RPMI8226 (cell line): ENCODE data around the gene CCDC187.
A peak's percentile ranks its signal among the peaks of the same experiment; 100 is the strongest.

ENCODE experiments used
- DNase-seq: peaks from one replicate; pipeline ENCODE4 v3.0.0-alpha.2; 2015

The CCDC187 gene

DNA sequence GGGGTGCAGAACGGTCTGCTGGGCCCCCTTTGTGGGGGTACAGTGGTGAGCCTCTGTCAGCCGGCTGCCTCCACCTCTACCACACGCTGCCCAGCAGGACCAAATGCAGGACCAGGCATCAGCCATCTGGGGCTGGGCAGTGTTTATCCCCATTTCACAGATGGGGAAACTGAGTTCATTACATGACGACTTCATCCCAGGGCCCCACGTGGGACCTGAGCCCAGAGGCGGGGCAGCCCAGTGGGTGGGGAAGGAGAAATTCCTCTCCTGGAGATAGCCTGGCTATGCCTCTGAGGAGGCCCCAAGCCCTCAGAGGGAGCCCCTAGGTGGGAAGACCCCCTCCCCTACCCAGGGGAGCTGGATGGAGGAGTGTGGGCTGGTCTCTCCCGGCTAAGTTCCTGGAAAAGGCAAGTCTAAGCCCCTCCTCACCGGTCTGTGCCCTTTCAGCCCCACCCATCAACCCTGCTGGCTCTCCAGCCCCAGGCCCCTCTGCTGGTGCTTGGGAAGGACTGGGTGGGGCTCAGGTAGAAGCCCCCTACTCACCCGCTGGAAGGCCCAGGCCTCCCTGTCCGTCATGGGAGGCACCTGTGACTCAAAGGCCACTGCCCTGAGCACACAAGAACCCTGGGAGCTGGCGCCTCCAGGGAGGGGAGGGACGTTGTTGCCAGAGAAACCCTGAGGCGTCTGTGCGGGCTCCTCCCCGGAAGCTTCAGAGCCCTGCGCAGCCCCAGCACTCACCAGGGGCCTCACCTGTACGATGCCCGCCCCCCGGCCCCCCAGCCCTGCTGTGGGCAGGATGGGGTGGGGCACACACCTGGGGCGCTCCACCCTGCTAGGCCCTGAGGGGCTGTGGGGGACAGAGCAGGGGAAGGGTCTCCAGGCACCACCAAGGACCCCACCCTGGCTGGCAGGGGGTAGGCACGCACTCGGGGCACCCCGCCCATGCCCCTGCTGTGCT lies 7.4 kb upstream of the CCDC187 start:
- peak; percentile 90 for DNase-seq

- no peak for DNase-seq
Measured at GRCh38 chr9:136310273-136311030, 6.6 kb upstream of the CCDC187 start.

DNA sequence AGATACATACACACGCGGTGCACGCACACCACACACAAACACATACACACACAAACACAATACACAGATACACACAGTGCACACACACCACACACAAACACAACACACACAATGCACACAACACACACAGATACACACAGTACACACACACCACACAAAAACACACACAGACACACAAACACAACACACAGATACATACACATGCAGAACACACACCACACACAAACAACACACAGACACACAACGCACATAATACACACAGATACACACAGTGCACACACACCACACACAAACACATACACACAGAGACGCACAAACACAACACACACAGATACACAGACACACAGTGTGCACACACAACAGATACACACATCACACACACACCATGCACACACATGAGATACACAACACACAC lies 5.9 kb upstream of the CCDC187 start:
- DNase-seq, result no peak

DNA sequence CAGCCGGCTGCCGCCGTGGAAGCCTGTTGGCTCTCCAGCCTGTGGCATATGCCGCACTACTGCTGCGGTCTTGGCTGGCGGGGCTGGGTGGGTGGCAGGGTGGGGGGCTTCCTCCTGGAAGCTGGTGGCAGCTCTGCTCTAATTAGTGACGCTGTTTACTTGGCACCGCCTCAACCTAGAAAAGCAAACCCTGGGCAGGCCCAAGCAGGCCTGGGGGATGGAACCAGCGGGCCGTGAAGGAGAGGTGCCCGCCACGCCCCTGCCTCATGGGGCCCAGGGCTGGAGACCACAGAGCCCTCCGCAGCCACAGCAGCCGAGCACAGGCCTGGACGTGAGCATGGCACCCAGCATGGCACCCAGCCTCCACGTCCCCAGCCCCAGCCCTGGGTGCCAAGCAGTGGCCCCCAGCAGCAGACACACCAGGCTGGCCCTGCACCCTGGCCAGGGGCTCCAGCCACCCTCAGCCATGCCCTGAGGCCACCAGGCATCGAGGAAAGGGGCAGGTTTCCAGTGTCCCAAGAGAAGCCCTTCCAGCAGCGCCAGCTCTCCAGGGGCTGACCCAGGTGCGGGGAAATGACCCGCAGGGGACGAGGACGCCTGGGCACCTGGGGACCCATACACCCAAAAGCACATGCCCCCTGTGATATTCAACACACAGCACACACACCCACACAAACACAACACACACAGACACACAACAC lies 5.4 kb upstream of the CCDC187 start:
- no peak for DNase-seq

- no peak for DNase-seq
Measured at GRCh38 chr9:136308702-136309053, 4.8 kb upstream of the CCDC187 start.

- no peak for DNase-seq
Measured at GRCh38 chr9:136308006-136308701, 4.3 kb upstream of the CCDC187 start.

- DNase-seq, result no peak
Measured at GRCh38 chr9:136307215-136307750, 3.4 kb upstream of the CCDC187 start.

DNA sequence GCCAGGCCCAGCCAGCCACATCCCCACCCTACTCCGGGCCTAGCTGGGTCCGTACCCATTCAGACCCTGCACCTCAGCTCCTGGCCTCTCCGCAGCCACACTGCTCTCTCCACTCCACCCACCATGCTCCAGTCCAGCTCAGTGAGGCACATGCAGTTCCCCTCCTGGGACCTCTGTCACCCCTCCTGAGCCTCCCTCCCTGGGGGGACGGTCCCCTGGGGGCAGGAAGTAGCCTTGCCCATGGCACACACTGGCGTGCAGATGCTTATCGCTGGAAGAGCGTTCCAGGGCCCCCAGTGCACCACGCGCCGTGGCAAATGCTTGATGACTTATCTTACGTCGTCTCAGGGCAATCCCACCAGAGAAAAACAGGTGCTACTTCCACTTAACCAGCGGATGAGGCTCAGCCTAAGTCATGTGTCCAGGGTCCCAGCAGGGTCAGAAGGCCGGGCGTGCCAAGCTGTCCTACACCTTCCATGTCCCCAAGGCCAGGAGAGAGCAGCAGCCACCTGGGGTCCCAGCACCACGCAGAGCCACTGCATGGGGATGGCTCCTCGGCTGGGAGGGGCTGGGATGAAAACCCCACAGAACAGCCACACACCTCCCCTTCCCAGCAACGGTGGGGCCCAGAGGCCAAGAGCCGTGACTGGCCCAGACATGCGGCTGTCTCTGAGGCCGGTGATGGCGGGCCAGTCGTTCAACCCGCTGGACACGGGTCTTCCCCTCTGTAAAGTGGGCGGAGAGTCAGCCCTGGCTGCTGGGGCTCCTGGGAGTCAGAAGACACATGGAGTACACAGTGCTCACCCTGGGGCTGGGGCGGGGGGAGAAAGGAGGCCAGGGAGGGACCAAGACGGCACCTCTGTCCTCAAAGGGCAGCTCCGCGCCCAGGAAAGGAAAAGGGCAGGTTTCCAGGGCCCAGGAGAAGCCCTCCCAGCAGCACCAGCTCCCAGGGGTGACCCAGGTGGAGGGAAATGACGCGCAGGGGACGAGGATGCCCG lies 2.6 kb upstream of the CCDC187 start:
- DNase-seq, result peak; percentile 43

DNA sequence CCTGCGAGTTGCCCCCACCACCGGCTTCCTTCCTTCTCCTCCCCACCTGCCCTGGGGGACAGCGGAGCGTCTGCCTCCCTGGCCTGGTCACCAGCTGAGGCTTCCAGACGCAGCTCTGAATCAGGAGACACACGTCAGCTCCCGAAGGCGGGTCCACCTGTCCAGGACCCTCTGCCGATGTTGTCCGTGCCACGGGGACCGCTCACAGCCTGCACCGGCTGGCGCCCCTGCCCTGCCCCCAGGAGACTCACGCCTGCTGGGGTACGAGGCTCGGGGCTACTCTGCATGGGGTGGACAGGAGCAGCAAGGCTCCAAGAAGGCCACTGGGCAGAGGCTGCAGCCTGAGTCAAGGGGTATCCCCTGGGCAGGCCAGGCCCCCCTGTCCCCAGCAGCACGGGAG lies 1.9 kb upstream of the CCDC187 start:
- DNase-seq, result no peak

DNA sequence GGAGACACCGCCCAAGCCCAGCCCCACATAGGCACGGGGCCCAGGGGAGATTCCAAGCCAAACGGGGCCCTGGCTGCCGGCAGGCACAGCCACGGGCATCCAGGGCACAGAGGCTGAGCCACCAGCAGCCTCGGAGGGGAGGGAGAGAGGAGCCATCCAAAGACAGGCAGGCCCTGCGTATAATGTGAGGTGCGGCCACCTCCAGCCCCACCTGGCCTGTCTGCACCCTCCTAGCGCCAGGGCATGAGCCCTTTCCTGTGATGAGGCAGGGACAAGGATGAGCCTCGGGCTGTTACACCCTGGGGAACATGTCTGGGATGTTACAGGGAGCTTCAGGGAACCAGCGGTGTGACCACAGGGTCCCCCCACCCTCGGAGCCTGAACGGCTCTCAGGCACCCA lies 1.1 kb upstream of the CCDC187 start:
- no peak for DNase-seq

DNA sequence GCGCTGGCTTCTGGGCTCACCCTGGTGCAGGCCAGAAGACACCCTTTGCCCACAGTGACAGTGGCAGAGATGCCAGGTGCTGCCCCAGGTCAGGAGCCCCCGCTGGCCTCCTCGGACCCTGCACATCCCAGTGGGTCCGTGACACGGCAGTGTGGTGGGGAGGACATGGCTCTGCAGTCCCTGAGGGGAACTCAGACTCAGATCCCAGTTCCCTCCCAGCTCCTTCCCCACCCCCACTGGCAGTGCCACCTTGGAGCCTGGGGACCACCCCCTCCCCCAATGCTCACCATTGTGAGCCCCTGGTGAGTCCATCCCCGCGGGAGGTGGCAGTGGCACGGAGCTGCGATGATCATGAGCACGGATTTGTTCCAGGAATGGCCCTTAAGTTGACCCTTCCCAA lies 562 bp upstream of the CCDC187 start:
- DNase-seq, result no peak

DNA sequence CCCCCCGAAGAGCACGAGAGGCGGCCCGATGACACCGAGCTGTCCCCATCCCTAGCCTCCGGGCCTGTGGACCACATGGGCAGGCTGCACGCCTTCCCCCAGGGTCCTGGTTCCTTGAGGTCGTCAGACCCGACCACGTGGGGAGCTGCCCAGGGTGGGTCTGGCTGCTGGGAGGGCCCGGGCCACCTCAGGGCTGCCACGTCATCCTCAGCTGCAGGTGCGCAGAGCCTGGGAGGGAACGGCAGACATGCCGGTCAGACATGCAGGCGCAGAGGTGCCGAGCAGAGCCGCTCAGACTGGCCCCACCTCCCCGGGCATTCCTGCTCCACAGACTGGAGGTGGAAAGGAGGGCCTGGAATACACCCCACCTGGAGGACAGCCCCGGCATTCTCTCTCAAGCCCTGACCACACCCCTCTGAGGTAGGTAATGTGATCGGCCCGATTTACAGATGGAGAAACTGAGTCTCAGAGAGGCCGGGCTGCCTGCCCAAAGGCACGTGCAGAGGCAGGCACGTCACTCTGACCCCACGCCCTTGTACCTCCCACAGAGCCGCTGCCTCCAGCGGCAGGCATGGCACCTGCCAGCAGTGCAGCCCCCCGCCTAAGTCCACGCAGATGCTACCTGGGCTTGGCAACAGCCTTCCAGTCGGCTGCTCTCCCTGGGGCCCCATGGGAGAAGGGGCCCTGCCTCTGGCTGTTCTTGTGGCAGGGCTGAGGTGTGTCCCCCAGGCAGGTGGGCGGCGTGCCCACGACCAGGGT lies 649 bp downstream of the CCDC187 start:
- peak; percentile 84 for DNase-seq

- no peak for DNase-seq
Measured at GRCh38 chr9:136302527-136302926, 1.4 kb downstream of the CCDC187 start.

DNA sequence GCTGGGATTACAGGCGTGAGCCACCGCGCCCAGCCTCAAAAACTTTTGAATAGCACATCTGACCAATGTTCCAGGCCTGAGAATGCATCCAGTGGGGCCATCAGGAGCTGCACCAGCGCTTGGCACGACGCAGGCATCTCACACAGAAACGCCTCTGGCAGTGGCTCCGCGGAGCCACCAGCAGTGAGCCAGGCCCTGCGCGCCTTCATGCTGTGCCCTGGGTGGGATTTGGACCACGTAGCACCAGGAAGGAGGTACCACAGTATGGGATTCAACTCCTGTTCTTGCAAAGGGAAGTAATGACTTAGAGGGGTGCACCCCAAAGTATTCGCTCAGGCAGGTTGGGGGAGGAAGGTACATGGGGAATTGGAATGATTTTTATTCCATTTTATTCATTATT lies 3.0 kb downstream of the CCDC187 start:
- DNase-seq, result no peak

- DNase-seq, result no peak
Measured at GRCh38 chr9:136300016-136300545, 3.8 kb downstream of the CCDC187 start.

- no peak for DNase-seq
Measured at GRCh38 chr9:136299541-136299940, 4.4 kb downstream of the CCDC187 start.

DNA sequence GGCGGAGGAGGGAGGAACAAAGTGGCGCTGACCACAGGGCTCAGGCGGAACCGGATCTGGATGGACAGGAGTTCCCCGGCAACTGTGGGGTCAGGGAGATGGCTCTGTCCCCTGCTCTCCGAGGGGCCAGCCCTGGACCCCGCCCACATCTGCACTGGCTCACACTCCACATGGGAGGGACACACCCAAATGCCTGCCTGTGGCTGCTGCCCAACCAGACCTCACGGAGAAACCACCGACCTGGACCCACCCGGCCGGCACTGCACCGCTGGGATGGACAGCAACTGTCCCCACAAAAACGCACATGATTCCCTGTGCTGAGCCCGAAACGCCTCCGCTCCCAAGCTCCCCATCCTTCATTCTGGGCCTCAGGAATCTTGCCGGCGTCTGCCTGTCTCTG lies 4.8 kb downstream of the CCDC187 start:
- no peak for DNase-seq

DNA sequence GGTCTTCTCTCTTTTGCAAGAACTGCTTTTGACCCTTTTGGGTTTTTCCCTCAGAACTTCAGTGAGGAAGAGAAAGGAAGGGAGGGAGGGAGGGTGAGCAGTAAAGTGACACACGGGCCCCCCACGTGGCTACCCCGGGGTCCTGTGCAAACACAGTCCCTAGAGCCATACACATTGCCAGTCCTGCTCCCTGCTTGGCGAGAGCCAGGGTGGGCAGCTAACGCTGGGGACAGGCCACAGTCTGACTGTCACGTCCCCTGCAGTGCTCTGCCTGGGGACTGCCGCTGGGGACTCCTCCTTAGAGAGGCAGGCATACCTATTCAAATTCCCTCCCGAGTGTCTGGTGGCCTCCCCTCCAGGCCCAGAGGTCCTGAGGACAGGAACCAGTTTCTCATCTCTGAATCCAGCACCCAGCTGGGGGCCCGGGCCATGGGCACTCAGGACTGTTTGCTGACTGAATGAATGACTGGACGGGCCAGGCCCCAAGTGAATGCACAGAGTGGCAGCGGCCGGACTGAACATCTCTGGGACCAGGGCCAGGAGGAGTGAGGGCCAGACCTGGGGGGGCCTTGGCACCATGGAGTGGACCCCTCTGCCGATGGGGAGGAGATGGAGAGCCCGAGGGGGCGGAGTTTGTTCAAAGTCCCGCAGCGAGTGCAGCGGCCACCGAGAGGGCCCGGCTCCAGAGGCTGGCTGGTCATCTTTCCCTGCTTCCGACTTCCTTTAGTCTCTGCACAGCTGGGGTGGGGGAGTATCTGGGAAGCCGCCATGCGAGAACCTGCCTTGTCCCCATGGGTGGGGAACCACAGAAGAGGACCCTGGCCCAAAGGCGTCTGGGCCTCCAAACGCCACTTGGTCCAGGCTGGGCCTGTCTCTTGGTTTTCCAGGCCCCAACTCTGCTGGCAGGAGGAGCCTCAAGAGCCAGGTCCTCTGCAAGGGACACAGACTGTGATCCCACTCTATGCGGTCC lies 5.8 kb downstream of the CCDC187 start:
- DNase-seq, result no peak
